Astrocyte (in vitro differentiated cells and primary cell): ENCODE measurements around the gene HOXD1. TPM values are rescaled to one million over a fixed set of nuclear protein-coding genes. Genes with fewer than 3 reads are reported as not detected.

Experiments
- DNase-seq: peaks from one replicate; pipeline ENCODE4 v3.0.0-alpha.2; 2010; ENCODE audit warnings: low read depth
- FAIRE-seq: peaks from 2 replicates; lab custom pipeline; 2011; peaks lifted over from hg19 to GRCh38; lab: Jason Lieb, UNC
- H2AFZ ChIP-seq: 2 replicates; pipeline ENCODE4 v1.6.0; 2012; ENCODE audit warnings: low read depth, low read length, inconsistent platforms
- H3K27ac ChIP-seq: 2 replicates; pipeline ENCODE4 v1.5.1; 2011; ENCODE audit warnings: low read depth, low read length, inconsistent platforms
- H3K27me3 ChIP-seq: 2 replicates; pipeline ENCODE4 v1.6.0; 2011; ENCODE audit warnings: low read length, inconsistent platforms; ENCODE audit not compliant: insufficient read depth
- H3K36me3 ChIP-seq: 2 replicates; pipeline ENCODE4 v1.5.1; 2011; ENCODE audit warnings: low read length, inconsistent platforms; ENCODE audit not compliant: insufficient read depth
- H3K4me1 ChIP-seq: 2 replicates; pipeline ENCODE4 v1.5.1; 2011; ENCODE audit warnings: low read length, inconsistent platforms; ENCODE audit not compliant: insufficient read depth
- H3K4me2 ChIP-seq: 2 replicates; pipeline ENCODE4 v1.6.0; 2012; ENCODE audit warnings: low read length, inconsistent platforms
- H3K4me3 ChIP-seq: 2 replicates; pipeline ENCODE4 v1.5.1; 2011; ENCODE audit warnings: low read depth, mild to moderate bottlenecking, low read length, inconsistent platforms; ENCODE audit not compliant: insufficient read depth
- H3K79me2 ChIP-seq: 2 replicates; pipeline ENCODE4 v1.6.0; 2012; ENCODE audit warnings: mild to moderate bottlenecking, low read length, inconsistent platforms; ENCODE audit not compliant: insufficient read depth
- H3K9ac ChIP-seq: 2 replicates; pipeline ENCODE4 v1.6.0; 2012; ENCODE audit warnings: mild to moderate bottlenecking, low read length, inconsistent platforms
- H3K9me3 ChIP-seq: 2 replicates; pipeline ENCODE4 v1.5.1; 2012; ENCODE audit warnings: low read depth, mild to moderate bottlenecking, low read length, inconsistent platforms; ENCODE audit not compliant: insufficient read depth
- H4K20me1 ChIP-seq: 2 replicates; pipeline ENCODE4 v1.6.0; 2012; ENCODE audit warnings: low read length, inconsistent platforms; ENCODE audit not compliant: insufficient read depth
- H3K27ac Mint-ChIP-seq: one replicate; pipeline ENCODE4 v1.8.0; 2021; ENCODE audit warnings: mild to moderate bottlenecking, mixed read lengths; ENCODE audit not compliant: unreplicated experiment
- H3K27me3 Mint-ChIP-seq: one replicate; pipeline ENCODE4 v1.8.0; 2021; ENCODE audit warnings: low read depth, mixed read lengths; ENCODE audit not compliant: unreplicated experiment
- H3K36me3 Mint-ChIP-seq: one replicate; pipeline ENCODE4 v1.8.0; 2021; ENCODE audit warnings: low read depth, mixed read lengths; ENCODE audit not compliant: unreplicated experiment
- H3K4me1 Mint-ChIP-seq: one replicate; pipeline ENCODE4 v1.8.0; 2021; ENCODE audit warnings: low read depth, mixed read lengths; ENCODE audit not compliant: unreplicated experiment
- H3K4me3 Mint-ChIP-seq: one replicate; pipeline ENCODE4 v1.8.0; 2021; ENCODE audit warnings: mild to moderate bottlenecking, moderate library complexity, mixed read lengths; ENCODE audit not compliant: unreplicated experiment
- H3K9me3 Mint-ChIP-seq: one replicate; pipeline ENCODE4 v1.8.0; 2021; ENCODE audit warnings: mild to moderate bottlenecking, mixed read lengths; ENCODE audit not compliant: unreplicated experiment
- CTCF ChIP-seq: IDR thresholded peaks from 2 replicates; pipeline ENCODE4 v1.5.1; 2011; ENCODE audit warnings: low read depth, mild to moderate bottlenecking, inconsistent platforms, low read length, moderate library complexity; ENCODE audit not compliant: insufficient read depth
- EZH2 ChIP-seq: IDR thresholded peaks from 2 replicates; pipeline ENCODE4 v1.6.1; 2012; ENCODE audit warnings: mild to moderate bottlenecking, low read length, inconsistent platforms; ENCODE audit not compliant: insufficient read depth
- total RNA-seq: library from RNA; stranded (reverse); gene quantifications from 2 replicates; pipeline ENCODE4 v1.2.1, GENCODE V29; 2021

Gene HOXD1
- total RNA-seq, 1 donor from 2014 or later: not detected

GRCh38 chr2:176162911-176163671 lies 25.4 kb upstream of the HOXD1 start:
- peak overlapping the region; percentile 53 for H3K27ac Mint-ChIP-seq
- peaks cover 4% of the 10 kb centered on the region for H3K36me3 Mint-ChIP-seq
- H3K9ac ChIP-seq: peak overlapping the region; percentile 1
- H3K4me1 ChIP-seq: peaks cover 8% of the 10 kb centered on the region
- FAIRE-seq (no peak), DNase-seq (peak; percentile 57)
- H2AFZ ChIP-seq: no peak overlapping the region
- H3K79me2 ChIP-seq: no peaks in the 10 kb centered on the region
- H3K9me3 ChIP-seq: peaks cover 2% of the 10 kb centered on the region
- no peak overlapping the region for H3K27ac ChIP-seq
- H3K27me3 Mint-ChIP-seq: peaks cover 90% of the 10 kb centered on the region
- TF ChIP-seq EZH2: no peak
- TF ChIP-seq CTCF: no peak
- H3K4me3 ChIP-seq: no peak overlapping the region
- H4K20me1 ChIP-seq: no peaks in the 10 kb centered on the region
- H3K27me3 ChIP-seq: peaks cover 85% of the 10 kb centered on the region
- no peak overlapping the region for H3K4me3 Mint-ChIP-seq
- H3K4me2 ChIP-seq: peak overlapping the region; percentile 82
- no peaks in the 10 kb centered on the region for H3K4me1 Mint-ChIP-seq
- peaks cover 30% of the 10 kb centered on the region for H3K9me3 Mint-ChIP-seq
- no peaks in the 10 kb centered on the region for H3K36me3 ChIP-seq

- no peak overlapping the region for H2AFZ ChIP-seq
- H3K9ac ChIP-seq: no peak overlapping the region
- no peaks in the 10 kb centered on the region for H3K4me1 Mint-ChIP-seq
- H3K4me3 ChIP-seq: no peak overlapping the region
- H3K9me3 Mint-ChIP-seq: peaks cover 28% of the 10 kb centered on the region
- H3K27me3 Mint-ChIP-seq: peaks cover 85% of the 10 kb centered on the region
- H3K27me3 ChIP-seq: peaks cover 80% of the 10 kb centered on the region
- no peaks in the 10 kb centered on the region for H3K36me3 ChIP-seq
- no peak overlapping the region for H3K27ac Mint-ChIP-seq
- H3K79me2 ChIP-seq: no peaks in the 10 kb centered on the region
- H4K20me1 ChIP-seq: no peaks in the 10 kb centered on the region
- peaks cover 2% of the 10 kb centered on the region for H3K9me3 ChIP-seq
- H3K27ac ChIP-seq: no peak overlapping the region
- no peak for TF ChIP-seq CTCF
- no peak for TF ChIP-seq EZH2
- DNase-seq: no peak
- peak overlapping the region; percentile 82 for H3K4me2 ChIP-seq
- FAIRE-seq: no peak
- H3K4me3 Mint-ChIP-seq: no peak overlapping the region
- peaks cover 8% of the 10 kb centered on the region for H3K4me1 ChIP-seq
- peaks cover 4% of the 10 kb centered on the region for H3K36me3 Mint-ChIP-seq
These were observed 24.8 kb upstream of the HOXD1 start for GRCh38 chr2:176163672-176164056.

GRCh38 chr2:176164201-176164600 lies 24.3 kb upstream of the HOXD1 start:
- Histone ChIP-seq H3K9me3 (peaks cover 2% of the 10 kb centered on the region), H4K20me1 (no peaks in the 10 kb centered on the region), H3K9ac (peak overlapping the region; percentile 18), H2AFZ (peak overlapping the region; percentile 10), H3K36me3 (no peaks in the 10 kb centered on the region), H3K4me1 (peaks cover 8% of the 10 kb centered on the region), H3K27me3 (peaks cover 76% of the 10 kb centered on the region), H3K79me2 (no peaks in the 10 kb centered on the region), H3K4me3 (no peak overlapping the region), H3K4me2 (peak overlapping the region; percentile 75), H3K27ac (no peak overlapping the region)
- peaks cover 28% of the 10 kb centered on the region for H3K9me3 Mint-ChIP-seq
- H3K4me1 Mint-ChIP-seq: no peaks in the 10 kb centered on the region
- DNase-seq (no peak), FAIRE-seq (no peak)
- TF ChIP-seq CTCF (no peak), EZH2 (no peak)
- H3K27ac Mint-ChIP-seq: no peak overlapping the region
- no peak overlapping the region for H3K4me3 Mint-ChIP-seq
- peaks cover 4% of the 10 kb centered on the region for H3K36me3 Mint-ChIP-seq
- H3K27me3 Mint-ChIP-seq: peaks cover 84% of the 10 kb centered on the region
